ENCODE measurements around the gene AP2B1. TPM values are rescaled to one million over a fixed set of nuclear protein-coding genes. Genes with fewer than 3 reads are reported as not detected.

Gene AP2B1
- polyA plus RNA-seq, 1 of the 3 experiments (the other 2 are of a cell fraction), result 97.8 TPM

DNA sequence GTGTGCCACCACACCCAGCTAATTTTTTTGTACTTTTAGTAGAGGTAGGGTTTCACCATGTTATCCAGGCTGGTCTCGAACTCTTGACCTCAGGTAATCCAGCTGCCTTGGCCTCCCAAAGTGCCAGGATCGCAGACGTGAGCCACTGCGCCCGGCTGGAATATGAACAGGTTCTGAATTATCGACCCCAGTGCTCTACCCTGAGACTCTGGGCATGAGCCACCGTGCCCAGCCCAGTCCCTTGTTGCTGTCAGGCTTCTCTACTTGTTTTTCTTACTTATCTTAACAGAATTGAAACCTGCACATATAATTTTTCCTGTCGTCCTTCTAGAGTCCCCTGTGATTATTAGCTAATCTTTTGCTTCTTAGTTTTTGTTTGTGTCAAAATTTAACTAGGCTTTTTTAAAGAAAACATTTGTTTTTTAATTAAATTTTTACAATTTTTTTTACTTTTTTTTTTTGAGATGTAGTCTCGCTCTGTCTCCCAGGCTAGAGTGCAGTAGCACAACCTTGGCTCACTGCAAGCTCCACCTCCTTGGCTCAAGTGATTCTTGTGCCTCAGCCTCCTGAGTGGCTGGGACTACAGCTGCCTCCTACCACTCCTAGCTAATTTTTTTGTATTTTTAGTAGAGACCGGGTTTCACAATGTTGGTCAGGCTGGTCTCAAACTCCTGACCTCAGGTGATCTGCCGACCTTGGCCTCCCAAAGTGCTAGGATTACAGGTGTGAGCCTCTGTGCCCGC, 66.7 kb downstream of the AP2B1 start:
- H3K79me2 ChIP-seq (ENCODE audit: insufficient read depth), result peaks cover 25% of the 10 kb centered on the region; the same call in 1 of the 2 replicates
- ChIA-PET CTCF (interaction anchor here (1.1 to 5.5 kb wide), 2 partner anchors 41 to 94 kb away, joined by 5 to 19 read pairs; no protein-coding TSS in a partner anchor), POLR2A (no interaction called here)

DNA sequence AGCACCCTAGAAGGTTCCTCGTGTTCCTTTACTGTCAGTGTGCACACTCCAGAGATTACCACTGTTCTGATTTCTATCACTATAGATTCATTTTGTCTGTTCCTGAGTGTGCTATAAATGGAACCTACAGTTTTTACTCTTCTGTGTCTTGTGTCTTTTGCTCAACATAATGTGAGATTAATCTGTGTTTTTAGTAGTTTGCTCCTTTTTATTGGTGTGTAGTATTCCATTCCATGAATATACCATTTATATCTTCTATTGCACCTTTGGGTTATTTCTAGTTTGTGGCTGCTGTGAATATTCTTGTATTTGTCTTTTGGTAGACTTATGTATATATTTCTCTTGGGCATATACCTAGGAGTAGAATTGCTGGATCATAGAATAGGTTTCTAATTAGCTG, 68.2 kb downstream of the AP2B1 start:
- H3K4me2 ChIP-seq, result no peak overlapping the region
- no peaks in the 10 kb centered on the region for H3K9me2 ChIP-seq
- H3K36me3 ChIP-seq (replicated peaks in 1 of 2; ENCODE audit: control insufficient read depth in 1 of 2, insufficient read depth in 2 of 2, low read length in 1 of 2), result peaks cover 61 to 76% of the 10 kb centered on the region in 2 experiments
- H4K20me1 ChIP-seq (ENCODE audit: insufficient read depth), result no peaks in the 10 kb centered on the region; the same call in 1 of the 2 replicates
- no peak overlapping the region for H3K4me3 ChIP-seq (ENCODE audit: low read depth in 2 of 2, low read length in 1 of 2)
- no peaks in the 10 kb centered on the region for H3K9me3 ChIP-seq
- H3K27ac ChIP-seq (ENCODE audit: low read depth in 2 of 2, low read length in 1 of 2), result no peak overlapping the region
- H3K79me2 ChIP-seq (ENCODE audit: insufficient read depth), result peaks cover 25% of the 10 kb centered on the region; the same call in 1 of the 2 replicates
- H3F3A ChIP-seq (replicated peaks; ENCODE audit: insufficient read depth), result peaks cover 6% of the 10 kb centered on the region
- ChIA-PET POLR2A (no interaction called here), CTCF (interaction anchor here (5.5 kb wide), 1 partner anchor 92 kb away, joined by 19 read pairs; no protein-coding TSS in a partner anchor)
- no peak overlapping the region for H3K9ac ChIP-seq
- TF ChIP-seq TCF12 (IDR thresholded peaks at IDR 0.05) (no peak), GATA2 (CRISPR knock-in tag; IDR thresholded peaks at IDR 0.05) (no peak), GABPA (IDR thresholded peaks at IDR 0.05; ENCODE audit: low read depth) (no peak), RCOR1 (IDR thresholded peaks at IDR 0.05; ENCODE audit: low read length) (no peak), SMC3 (IDR thresholded peaks at IDR 0.05; ENCODE audit: low read depth, low read length) (no peak), FOSL2 (IDR thresholded peaks at IDR 0.05; ENCODE audit: borderline replicate concordance, low read depth) (no peak), YY1 (IDR thresholded peaks at IDR 0.05; ENCODE audit: low read depth) (no peak), MXI1 (IDR thresholded peaks at IDR 0.05; ENCODE audit: low read depth, low read length) (no peak), NRF1 (IDR thresholded peaks at IDR 0.05; ENCODE audit: low read depth, low read length) (no peak), MEF2A (IDR thresholded peaks at IDR 0.05; ENCODE audit: borderline replicate concordance, low read depth) (no peak), RAD21 (IDR thresholded peaks at IDR 0.05; ENCODE audit: low read length) (no peak), RXRA (IDR thresholded peaks at IDR 0.05; ENCODE audit: borderline replicate concordance, low read depth) (no peak), EZH2phosphoT487 (IDR thresholded peaks at IDR 0.05; ENCODE audit: borderline replicate concordance, low read depth) (no peak)
- TF ChIP-seq, protein P1, sequence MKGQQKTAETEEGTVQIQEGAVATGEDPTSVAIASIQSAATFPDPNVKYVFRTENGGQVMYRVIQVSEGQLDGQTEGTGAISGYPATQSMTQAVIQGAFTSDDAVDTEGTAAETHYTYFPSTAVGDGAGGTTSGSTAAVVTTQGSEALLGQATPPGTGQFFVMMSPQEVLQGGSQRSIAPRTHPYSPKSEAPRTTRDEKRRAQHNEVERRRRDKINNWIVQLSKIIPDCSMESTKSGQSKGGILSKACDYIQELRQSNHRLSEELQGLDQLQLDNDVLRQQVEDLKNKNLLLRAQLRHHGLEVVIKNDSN (IDR thresholded peaks at IDR 0.05; ENCODE audit: borderline replicate concordance, low read depth), result no peak
- TF ChIP-seq, protein P2, sequence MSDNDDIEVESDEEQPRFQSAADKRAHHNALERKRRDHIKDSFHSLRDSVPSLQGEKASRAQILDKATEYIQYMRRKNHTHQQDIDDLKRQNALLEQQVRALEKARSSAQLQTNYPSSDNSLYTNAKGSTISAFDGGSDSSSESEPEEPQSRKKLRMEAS (IDR thresholded peaks at IDR 0.05; ENCODE audit: low read depth), result no peak
- TF ChIP-seq, protein P3, sequence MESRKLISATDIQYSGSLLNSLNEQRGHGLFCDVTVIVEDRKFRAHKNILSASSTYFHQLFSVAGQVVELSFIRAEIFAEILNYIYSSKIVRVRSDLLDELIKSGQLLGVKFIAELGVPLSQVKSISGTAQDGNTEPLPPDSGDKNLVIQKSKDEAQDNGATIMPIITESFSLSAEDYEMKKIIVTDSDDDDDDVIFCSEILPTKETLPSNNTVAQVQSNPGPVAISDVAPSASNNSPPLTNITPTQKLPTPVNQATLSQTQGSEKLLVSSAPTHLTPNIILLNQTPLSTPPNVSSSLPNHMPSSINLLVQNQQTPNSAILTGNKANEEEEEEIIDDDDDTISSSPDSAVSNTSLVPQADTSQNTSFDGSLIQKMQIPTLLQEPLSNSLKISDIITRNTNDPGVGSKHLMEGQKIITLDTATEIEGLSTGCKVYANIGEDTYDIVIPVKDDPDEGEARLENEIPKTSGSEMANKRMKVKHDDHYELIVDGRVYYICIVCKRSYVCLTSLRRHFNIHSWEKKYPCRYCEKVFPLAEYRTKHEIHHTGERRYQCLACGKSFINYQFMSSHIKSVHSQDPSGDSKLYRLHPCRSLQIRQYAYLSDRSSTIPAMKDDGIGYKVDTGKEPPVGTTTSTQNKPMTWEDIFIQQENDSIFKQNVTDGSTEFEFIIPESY (IDR thresholded peaks at IDR 0.05; ENCODE audit: borderline replicate concordance, low read depth), result no peak
- TF ChIP-seq, protein P4, sequence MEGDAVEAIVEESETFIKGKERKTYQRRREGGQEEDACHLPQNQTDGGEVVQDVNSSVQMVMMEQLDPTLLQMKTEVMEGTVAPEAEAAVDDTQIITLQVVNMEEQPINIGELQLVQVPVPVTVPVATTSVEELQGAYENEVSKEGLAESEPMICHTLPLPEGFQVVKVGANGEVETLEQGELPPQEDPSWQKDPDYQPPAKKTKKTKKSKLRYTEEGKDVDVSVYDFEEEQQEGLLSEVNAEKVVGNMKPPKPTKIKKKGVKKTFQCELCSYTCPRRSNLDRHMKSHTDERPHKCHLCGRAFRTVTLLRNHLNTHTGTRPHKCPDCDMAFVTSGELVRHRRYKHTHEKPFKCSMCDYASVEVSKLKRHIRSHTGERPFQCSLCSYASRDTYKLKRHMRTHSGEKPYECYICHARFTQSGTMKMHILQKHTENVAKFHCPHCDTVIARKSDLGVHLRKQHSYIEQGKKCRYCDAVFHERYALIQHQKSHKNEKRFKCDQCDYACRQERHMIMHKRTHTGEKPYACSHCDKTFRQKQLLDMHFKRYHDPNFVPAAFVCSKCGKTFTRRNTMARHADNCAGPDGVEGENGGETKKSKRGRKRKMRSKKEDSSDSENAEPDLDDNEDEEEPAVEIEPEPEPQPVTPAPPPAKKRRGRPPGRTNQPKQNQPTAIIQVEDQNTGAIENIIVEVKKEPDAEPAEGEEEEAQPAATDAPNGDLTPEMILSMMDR (IDR thresholded peaks at IDR 0.05), result no peak
- TF ChIP-seq, protein P5, sequence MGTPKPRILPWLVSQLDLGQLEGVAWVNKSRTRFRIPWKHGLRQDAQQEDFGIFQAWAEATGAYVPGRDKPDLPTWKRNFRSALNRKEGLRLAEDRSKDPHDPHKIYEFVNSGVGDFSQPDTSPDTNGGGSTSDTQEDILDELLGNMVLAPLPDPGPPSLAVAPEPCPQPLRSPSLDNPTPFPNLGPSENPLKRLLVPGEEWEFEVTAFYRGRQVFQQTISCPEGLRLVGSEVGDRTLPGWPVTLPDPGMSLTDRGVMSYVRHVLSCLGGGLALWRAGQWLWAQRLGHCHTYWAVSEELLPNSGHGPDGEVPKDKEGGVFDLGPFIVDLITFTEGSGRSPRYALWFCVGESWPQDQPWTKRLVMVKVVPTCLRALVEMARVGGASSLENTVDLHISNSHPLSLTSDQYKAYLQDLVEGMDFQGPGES (IDR thresholded peaks at IDR 0.05; ENCODE audit: low read depth, low read length), result no peak
- no peak for DNase-seq
- H3K27me3 ChIP-seq (ENCODE audit: insufficient read depth), result no peaks in the 10 kb centered on the region
- WGBS (ENCODE audit: low lambda C conversion rate), result 88% methylated on average over 1 of the region's 1 CpG
- H2AFZ ChIP-seq (ENCODE audit: low read depth), result no peak overlapping the region
- no peaks in the 10 kb centered on the region for H3K4me1 ChIP-seq (ENCODE audit: control insufficient read depth in 1 of 2, insufficient read depth in 2 of 2, low read depth in 1 of 2, low read length in 1 of 2)

More for the DNA sequence above, 66.7 kb downstream of the AP2B1 start:
- Histone ChIP-seq H3K4me1 (ENCODE audit: control insufficient read depth in 1 of 2, insufficient read depth in 2 of 2, low read depth in 1 of 2, low read length in 1 of 2) (no peaks in the 10 kb centered on the region), H3K27me3 (ENCODE audit: insufficient read depth) (no peaks in the 10 kb centered on the region), H3K27ac (ENCODE audit: low read depth in 2 of 2, low read length in 1 of 2) (no peak overlapping the region), H3K9me3 (no peaks in the 10 kb centered on the region), H3K9me2 (no peaks in the 10 kb centered on the region), H3K9ac (no peak overlapping the region), H2AFZ (ENCODE audit: low read depth) (no peak overlapping the region), H3K4me3 (ENCODE audit: low read depth in 2 of 2, low read length in 1 of 2) (no peak overlapping the region), H4K20me1 (ENCODE audit: insufficient read depth) (no peaks in the 10 kb centered on the region; the same call in 1 of the 2 replicates), H3K36me3 (replicated peaks in 1 of 2; ENCODE audit: control insufficient read depth in 1 of 2, insufficient read depth in 2 of 2, low read length in 1 of 2) (peaks cover 49 to 75% of the 10 kb centered on the region in 2 experiments), H3F3A (replicated peaks; ENCODE audit: insufficient read depth) (peaks cover 6% of the 10 kb centered on the region), H3K4me2 (no peak overlapping the region)
- TF ChIP-seq GATA2 (CRISPR knock-in tag; IDR thresholded peaks at IDR 0.05) (no peak), EP300 (IDR thresholded peaks at IDR 0.05; ENCODE audit: borderline replicate concordance in 1 of 2, low read depth in 1 of 2, low read length in 1 of 2) (no peak), MEF2A (IDR thresholded peaks at IDR 0.05; ENCODE audit: borderline replicate concordance, low read depth) (no peak), RXRA (IDR thresholded peaks at IDR 0.05; ENCODE audit: borderline replicate concordance, low read depth) (no peak), NRF1 (IDR thresholded peaks at IDR 0.05; ENCODE audit: low read depth, low read length) (no peak), FOSL2 (IDR thresholded peaks at IDR 0.05; ENCODE audit: borderline replicate concordance, low read depth) (no peak), SIN3A (IDR thresholded peaks at IDR 0.05; ENCODE audit: borderline replicate concordance, low read depth, low read length) (no peak), MXI1 (IDR thresholded peaks at IDR 0.05; ENCODE audit: low read depth, low read length) (no peak)
- no peak for DNase-seq
- 93% methylated on average over 12 of the region's 12 CpGs for WGBS (ENCODE audit: low lambda C conversion rate)
